Measurements from ENCODE around the gene TIE1. TPM values are rescaled to one million over a fixed set of nuclear protein-coding genes. Genes with fewer than 3 reads are reported as not detected.
A peak's percentile ranks its signal among the peaks of the same experiment; 100 is the strongest.

TIE1 gene
- not detected in 2 replicates for total RNA-seq (2014; rRNA removed; shearing (Covaris generic))

GRCh38 chr1:43300378-43301094 is at the start of gene TIE1:
TSS of gene TIE1 (plus strand) at chr1:43300982. CDS start at chr1:43301072, 90 bp downstream.
- DNase-seq (ENCODE audit: low spot score) = no peak

- DNase-seq (ENCODE audit: low spot score) = no peak
Measured at GRCh38 chr1:43251024-43251423, 49.8 kb upstream of the TIE1 start.

GRCh38 chr1:43252225-43252624 is 48.6 kb upstream of the TIE1 start:
- no peak for DNase-seq (ENCODE audit: low spot score)

GRCh38 chr1:43253173-43253572 is 47.6 kb upstream of the TIE1 start:
- no peak for DNase-seq (ENCODE audit: low spot score)

- DNase-seq (ENCODE audit: low spot score) = no peak
Measured at GRCh38 chr1:43253876-43254275, 46.9 kb upstream of the TIE1 start.

GRCh38 chr1:43255438-43256210 is 45.2 kb upstream of the TIE1 start:
- no peak for DNase-seq (ENCODE audit: low spot score)

GRCh38 chr1:43256675-43257570 is 43.9 kb upstream of the TIE1 start:
- DNase-seq (ENCODE audit: low spot score) = peak; percentile 56

GRCh38 chr1:43258370-43258769 is 42.4 kb upstream of the TIE1 start:
- no peak for DNase-seq (ENCODE audit: low spot score)

- no peak for DNase-seq (ENCODE audit: low spot score)
Measured at GRCh38 chr1:43265431-43265830, 35.4 kb upstream of the TIE1 start.

GRCh38 chr1:43266881-43267280 is 33.9 kb upstream of the TIE1 start:
- no peak for DNase-seq (ENCODE audit: low spot score)

GRCh38 chr1:43267291-43267805 is 33.4 kb upstream of the TIE1 start:
- DNase-seq (ENCODE audit: low spot score) = no peak

- DNase-seq (ENCODE audit: low spot score) = no peak
Measured at GRCh38 chr1:43267818-43268425, 32.9 kb upstream of the TIE1 start.

GRCh38 chr1:43269627-43270375 is 31.0 kb upstream of the TIE1 start, which contains the start of gene TMEM125:
TSS of gene TMEM125 (plus strand) at chr1:43269983. CDS start at chr1:43272723, 2,740 bp downstream.
- peak; percentile 23 for DNase-seq (ENCODE audit: low spot score)

GRCh38 chr1:43270421-43271095 is 30.2 kb upstream of the TIE1 start:
- DNase-seq (ENCODE audit: low spot score) = peak; percentile 96

GRCh38 chr1:43271186-43272118 is 29.3 kb upstream of the TIE1 start:
- DNase-seq (ENCODE audit: low spot score) = no peak

- no peak for DNase-seq (ENCODE audit: low spot score)
Measured at GRCh38 chr1:43272161-43272560, 28.6 kb upstream of the TIE1 start.

GRCh38 chr1:43272576-43273571 is 27.9 kb upstream of the TIE1 start:
- DNase-seq (ENCODE audit: low spot score) = no peak

Measured in HT-29 (cell line).